H1 (cell line): Measurements from ENCODE around the gene FBXO47. TPM values are rescaled to one million over a fixed set of nuclear protein-coding genes. Genes with fewer than 3 reads are reported as not detected.

ENCODE experiments used
- CTCF ChIA-PET: fragments of 300-600 bp; sonication (Branson Sonifier 250); formaldehyde crosslinking; loops from one replicate; lab custom pipeline; 2021; ENCODE audit not compliant: partially characterized antibody; lab: Charles Lee
- POLR2A ChIA-PET: fragments of 300-600 bp; sonication (Branson Sonifier 250); formaldehyde crosslinking; loops from one replicate; lab custom pipeline; 2021; ENCODE audit warnings: inconsistent platforms; ENCODE audit not compliant: partially characterized antibody; lab: Charles Lee
- DNase-seq, 2 experiments: peaks; one replicate each; pipeline versions ENCODE4 v3.0.0 to v3.0.0-alpha.2; 2010 to 2022; ENCODE audit warnings: low spot score in 2 of 2, low read depth in 1 of 2, mixed read lengths in 1 of 2
- FAIRE-seq: peaks from 2 replicates; lab custom pipeline; 2011; peaks lifted over from hg19 to GRCh38; lab: Jason Lieb, UNC
- H2AFZ ChIP-seq: 2 replicates; pipeline ENCODE4 v1.8.1; 2012; ENCODE audit warnings: low read length, inconsistent platforms
- H2AK5ac ChIP-seq: 2 replicates; pipeline ENCODE4 v1.6.1; 2013; ENCODE audit warnings: low read depth, low read length
- H2BK120ac ChIP-seq: replicated peaks from 2 replicates; pipeline ENCODE3; 2013; ENCODE audit warnings: low read depth, low read length, inconsistent platforms
- H2BK12ac ChIP-seq: 2 replicates; pipeline ENCODE4 v1.6.1; 2013; ENCODE audit warnings: low read depth, low read length
- H2BK15ac ChIP-seq: 2 replicates; pipeline ENCODE4 v1.6.1; 2013; ENCODE audit warnings: low read length
- H2BK20ac ChIP-seq: 2 replicates; pipeline ENCODE4 v1.6.1; 2013; ENCODE audit warnings: low read length
- H2BK5ac ChIP-seq: 2 replicates; pipeline ENCODE4 v1.6.1; 2013; ENCODE audit warnings: low read depth, low read length
- H3K14ac ChIP-seq: 2 replicates; pipeline ENCODE4 v1.6.1; 2013; ENCODE audit warnings: inconsistent platforms; ENCODE audit not compliant: insufficient read length
- H3K18ac ChIP-seq: 2 replicates; pipeline ENCODE4 v1.6.1; 2013; ENCODE audit warnings: low read length; ENCODE audit errors: extremely low read depth
- H3K23ac ChIP-seq: 2 replicates; pipeline ENCODE4 v1.6.1; 2013; ENCODE audit warnings: inconsistent platforms; ENCODE audit not compliant: insufficient read length
- H3K23me2 ChIP-seq: 2 replicates; pipeline ENCODE4 v1.6.1; 2013; ENCODE audit warnings: low read depth, low read length
- H3K27ac ChIP-seq: 2 replicates; pipeline ENCODE4 v1.6.1; 2011; ENCODE audit warnings: low read depth, low read length, inconsistent platforms
- H3K27me3 ChIP-seq, 4 experiments: replicated peaks in 1 of 4; 1 replicate in 1 of 4; 2 replicates in 3 of 4; pipeline versions ENCODE4 v1.6.1 to v1.8.1; 2011 to 2013; ENCODE audit warnings: low read length in 3 of 4, mild to moderate bottlenecking in 3 of 4, inconsistent platforms in 2 of 4, mixed read lengths in 2 of 4, moderate library complexity in 1 of 4; ENCODE audit not compliant: control insufficient read depth in 3 of 4, insufficient read depth in 3 of 4; ENCODE audit errors: extremely low read depth in 1 of 4
- H3K36me3 ChIP-seq, 4 experiments: 2 replicates each; pipeline versions ENCODE4 v1.6.1 to v1.8.1; 2011 to 2013; ENCODE audit warnings: mild to moderate bottlenecking in 4 of 4, low read length in 3 of 4, moderate library complexity in 2 of 4, control low read depth in 1 of 4, inconsistent platforms in 1 of 4; ENCODE audit not compliant: insufficient read depth in 4 of 4, control insufficient read depth in 2 of 4
- H3K4ac ChIP-seq: replicated peaks from 2 replicates; pipeline ENCODE3; 2013; ENCODE audit warnings: low read length, low read depth, mixed read lengths, inconsistent platforms; ENCODE audit not compliant: insufficient read length
- H3K4me1 ChIP-seq, 4 experiments: replicated peaks in 1 of 4; 1 replicate in 1 of 4; 2 replicates in 3 of 4; pipeline versions ENCODE4 v1.6.1 to v1.8.1; 2011 to 2013; ENCODE audit warnings: low read length in 3 of 4, inconsistent platforms in 2 of 4, mixed read lengths in 1 of 4; ENCODE audit not compliant: insufficient read depth in 4 of 4, control insufficient read depth in 3 of 4
- H3K4me2 ChIP-seq, 2 experiments: 2 replicates each; pipeline versions ENCODE4 v1.6.1 to v1.8.1; 2011 to 2013; ENCODE audit warnings: low read depth in 2 of 2, low read length in 2 of 2, control low read depth in 1 of 2, inconsistent platforms in 1 of 2, mild to moderate bottlenecking in 1 of 2; ENCODE audit not compliant: insufficient read depth in 1 of 2
- H3K4me3 ChIP-seq, 4 experiments: fragments of 200-600, 300-600 bp in 1 of 4; sonication (generic), shearing (Covaris generic), sonication (Bioruptor Twin) in 1 of 4; 2 replicates each; pipeline versions ENCODE4 v1.5.1 to v1.8.1; 2011 to 2016; ENCODE audit warnings: low read length in 4 of 4, low read depth in 3 of 4, control low read depth in 2 of 4, inconsistent platforms in 2 of 4, mild to moderate bottlenecking in 2 of 4, mixed read lengths in 1 of 4, moderate library complexity in 1 of 4; ENCODE audit not compliant: insufficient read depth in 2 of 4; ENCODE audit errors: extremely low read depth in 1 of 4
- H3K56ac ChIP-seq: replicated peaks from 2 replicates; pipeline ENCODE3; 2013; ENCODE audit warnings: low read depth, mild to moderate bottlenecking, mixed read lengths, low read length, inconsistent platforms; ENCODE audit not compliant: insufficient read length
- H3K79me1 ChIP-seq: 2 replicates; pipeline ENCODE4 v1.6.1; 2013; ENCODE audit warnings: low read depth, low read length, control low read depth
- H3K79me2 ChIP-seq, 2 experiments: 2 replicates each; pipeline versions ENCODE4 v1.6.1 to v1.8.1; 2012 to 2013; ENCODE audit warnings: low read length in 2 of 2, mild to moderate bottlenecking in 2 of 2, inconsistent platforms in 1 of 2; ENCODE audit not compliant: insufficient read depth in 2 of 2, control insufficient read depth in 1 of 2
- H3K9ac ChIP-seq, 4 experiments: replicated peaks in 1 of 4; 1 replicate in 1 of 4; 2 replicates in 3 of 4; pipeline versions ENCODE4 v1.6.1 to v1.8.1; 2011 to 2013; ENCODE audit warnings: low read depth in 3 of 4, low read length in 3 of 4, control low read depth in 2 of 4, mild to moderate bottlenecking in 2 of 4, moderate library complexity in 2 of 4, inconsistent platforms in 1 of 4; ENCODE audit errors: extremely low read depth in 1 of 4
- H3K9me3 ChIP-seq, 2 experiments: 2 replicates each; pipeline versions ENCODE4 v1.6.1 to v1.8.1; 2012 to 2013; ENCODE audit warnings: mild to moderate bottlenecking in 2 of 2, moderate library complexity in 2 of 2, control low read depth in 1 of 2, inconsistent platforms in 1 of 2, low read depth in 1 of 2, low read length in 1 of 2, mixed read lengths in 1 of 2; ENCODE audit not compliant: insufficient read depth in 2 of 2
- H4K20me1 ChIP-seq, 2 experiments: replicated peaks in 1 of 2; 2 replicates each; pipeline versions ENCODE3 to v1.8.1; 2011 to 2013; ENCODE audit warnings: inconsistent platforms in 2 of 2, low read length in 2 of 2, mild to moderate bottlenecking in 1 of 2; ENCODE audit not compliant: insufficient read depth in 2 of 2, control insufficient read depth in 1 of 2
- H4K5ac ChIP-seq: 2 replicates; pipeline ENCODE4 v1.6.1; 2013; ENCODE audit warnings: low read length, low read depth, mixed read lengths, inconsistent platforms; ENCODE audit not compliant: insufficient read length
- H4K8ac ChIP-seq: 2 replicates; pipeline ENCODE4 v1.8.0; 2013; ENCODE audit warnings: mild to moderate bottlenecking, moderate library complexity, low read length, inconsistent platforms; ENCODE audit not compliant: insufficient read depth; ENCODE audit errors: extremely low read depth
- H4K91ac ChIP-seq: replicated peaks from 2 replicates; pipeline ENCODE3; 2013; ENCODE audit warnings: low read length, mixed read lengths, inconsistent platforms; ENCODE audit not compliant: insufficient read length
- BCL11A ChIP-seq, 2 experiments: IDR thresholded peaks; one replicate each; pipeline ENCODE4 v1.6.1; 2011; ENCODE audit warnings: low read depth in 2 of 2, low read length in 2 of 2, mild to moderate bottlenecking in 2 of 2
- EZH2 ChIP-seq: fragments of 200-600 bp; sonication (generic); IDR thresholded peaks from 2 replicates; pipeline ENCODE4 v1.7.1; 2012; ENCODE audit warnings: low read depth, mild to moderate bottlenecking, moderate library complexity, low read length, inconsistent platforms; ENCODE audit not compliant: severe bottlenecking
- NRF1 ChIP-seq: IDR thresholded peaks from 2 replicates; pipeline ENCODE4 v1.6.1; 2011; ENCODE audit warnings: mild to moderate bottlenecking, low read depth, low read length, improper control_type of control experiment
- RBBP5 ChIP-seq: IDR thresholded peaks from 2 replicates; pipeline ENCODE4 v1.7.1; 2012; ENCODE audit warnings: low read depth, mild to moderate bottlenecking, inconsistent platforms, low read length, moderate library complexity, borderline replicate concordance
- SIN3A ChIP-seq, 2 experiments: IDR thresholded peaks in 1 of 2; conservative IDR thresholded peaks in 1 of 2; 2 replicates each; pipeline ENCODE4 v1.6.1; 2011 to 2012; ENCODE audit warnings: low read length in 2 of 2, improper control_type of control experiment in 1 of 2, low read depth in 1 of 2, mild to moderate bottlenecking in 1 of 2
- SP1 ChIP-seq: IDR thresholded peaks from 2 replicates; pipeline ENCODE4 v1.6.1; 2011; ENCODE audit warnings: low read depth, low read length
- WGBS, 2 experiments: shearing (Covaris generic) in 1 of 2; methylation state at CpG; one replicate each; pipeline versions ENCODE4 v1.1.6 to v1.1.7; 2013 to 2015; ENCODE audit warnings: low lambda C conversion rate in 2 of 2, mixed read lengths in 2 of 2, inconsistent platforms in 1 of 2, low coverage in 1 of 2, missing lambda C conversion rate in 1 of 2; ENCODE audit not compliant: insufficient replicate concordance in 2 of 2, insufficient coverage in 1 of 2, insufficient read length in 1 of 2; ENCODE audit errors: extremely low coverage in 1 of 2, missing lambda C conversion rate in 1 of 2; 5-methylcytosine and 5-hydroxymethylcytosine counted together
- polyA plus RNA-seq, 7 experiments: library from polyadenylated mRNA; depleted of rRNA in 3 of 7; stranded (reverse) in 5 of 7; unstranded in 2 of 7; fragments of >200 nt in 5 of 7; fragments of 200-250 nt in 2 of 7; gene quantifications; 1 replicate in 5 of 7; 2 replicates in 1 of 7; 4 replicates in 1 of 7; pipeline versions ENCODE4 v1.2.1 to v1.2.3, GENCODE V29; 2011 to 2013; ENCODE audit warnings: missing spikeins in 2 of 7, mixed read lengths in 2 of 7
- total RNA-seq: library from RNA; stranded (reverse); fragmentation: NEBNext Ultra II Directional; extraction: Animal tissue kit (Norgen Biotek cat#: 25700); gene quantifications from 2 replicates; pipeline ENCODE4 v1.2.1, GENCODE V29; 2021
- TF ChIP-seq, protein P1 (sequence below): IDR thresholded peaks from 2 replicates; pipeline ENCODE4 v1.6.1; 2012; ENCODE audit warnings: inconsistent platforms

FBXO47 gene
- total and polyA plus RNA-seq, 2 of the 8 experiments (the other 6 are each of a cell fraction or from before 2014, with no cell fraction given), result not detected

DNA sequence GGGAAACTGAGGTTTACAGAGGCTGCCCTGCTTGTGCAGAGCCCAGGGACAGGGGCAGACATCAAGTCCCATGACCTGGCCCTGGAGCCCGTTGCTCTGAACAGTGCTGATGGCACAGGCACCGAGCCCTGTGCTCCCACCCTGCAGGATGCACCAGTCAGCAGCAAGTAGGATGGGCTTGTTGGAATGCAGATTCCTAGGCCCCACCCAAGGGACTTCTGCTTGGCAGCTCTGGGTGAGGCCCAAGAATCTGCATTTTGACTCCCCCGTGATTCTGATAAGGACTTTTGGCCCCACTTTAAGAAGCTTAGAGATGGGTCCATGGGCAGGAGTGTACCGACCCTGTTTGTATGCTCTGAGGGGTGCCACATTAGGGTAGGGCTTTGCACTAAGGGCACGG is 74.1 kb downstream of the FBXO47 start:
- Histone ChIP-seq H3K56ac (no peak overlapping the region), H2BK120ac (no peak overlapping the region), H3K14ac (no peak overlapping the region), H2AFZ (no peak overlapping the region), H3K79me1 (no peaks in the 10 kb centered on the region; the same call in 1 of the 2 replicates), H4K20me1 (peaks cover 0 to 13% of the 10 kb centered on the region in 2 experiments), H3K23me2 (no peaks in the 10 kb centered on the region), H2BK15ac (no peak overlapping the region), H2BK12ac (no peak overlapping the region), H3K9ac (no peak overlapping the region), H2BK20ac (no peak overlapping the region), H3K36me3 (peaks cover 2 to 26% (median 13%) of the 10 kb centered on the region in 4 experiments), H3K4me3 (no peak overlapping the region), H2BK5ac (no peak overlapping the region), H3K23ac (no peak overlapping the region), H3K4me2 (no peak overlapping the region), H2AK5ac (no peak overlapping the region), H3K4ac (no peak overlapping the region), H3K27me3 (no peaks in the 10 kb centered on the region), H3K27ac (no peak overlapping the region), H4K8ac (no peak overlapping the region; the same call in 1 of the 2 replicates), H3K18ac (no peak overlapping the region), H4K5ac (no peak overlapping the region), H3K4me1 (peaks cover 0 to 7% (median 3%) of the 10 kb centered on the region in 4 experiments; a peak in 5 of 7 replicates), H4K91ac (no peak overlapping the region), H3K79me2 (peaks cover 0 to 11% of the 10 kb centered on the region in 2 experiments; a peak in 1 of 4 replicates), H3K9me3 (no peaks in the 10 kb centered on the region)
- 98% methylated on average over 5 of the region's 5 CpGs; no CpG with 5 or more reads in 1 of the 2 experiments for WGBS, 2 experiments
- DNase-seq (no peak), FAIRE-seq (no peak)
- CTCF ChIA-PET, result interaction anchor here (0.6 to 1.5 kb wide), 8 partner anchors 21 to 315 kb away, joined by 3 to 6 read pairs (median 4); partner anchors contain the start of gene LASP1NB
- POLR2A ChIA-PET, result interaction anchor here (0.6 to 2.0 kb wide), 9 partner anchors 11 to 770 kb away, joined by 3 to 14 read pairs (median 4); partner anchors contain the start of genes LASP1 and PIP4K2B
- TF ChIP-seq SP1 (no peak), EZH2 (no peak), SIN3A (conservative IDR thresholded peaks at IDR 0.05 in 1 of 2, IDR thresholded peaks at IDR 0.05 in 1 of 2; ENCODE audit: low read depth in 1 of 2, low read length in 2 of 2) (no peak), RBBP5 (no peak), NRF1 (no peak), BCL11A (IDR thresholded peaks at IDR 0.05; ENCODE audit: low read depth in 2 of 2, low read length in 2 of 2) (no peak)
- TF ChIP-seq, protein P1, sequence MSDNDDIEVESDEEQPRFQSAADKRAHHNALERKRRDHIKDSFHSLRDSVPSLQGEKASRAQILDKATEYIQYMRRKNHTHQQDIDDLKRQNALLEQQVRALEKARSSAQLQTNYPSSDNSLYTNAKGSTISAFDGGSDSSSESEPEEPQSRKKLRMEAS, result no peak
